Measurements from ENCODE around the gene MBP. TPM values are rescaled to one million over a fixed set of nuclear protein-coding genes. Genes with fewer than 3 reads are reported as not detected.

The MBP gene
- total RNA-seq, 1 donor from 2014 or later, result 35.0 TPM

DNA sequence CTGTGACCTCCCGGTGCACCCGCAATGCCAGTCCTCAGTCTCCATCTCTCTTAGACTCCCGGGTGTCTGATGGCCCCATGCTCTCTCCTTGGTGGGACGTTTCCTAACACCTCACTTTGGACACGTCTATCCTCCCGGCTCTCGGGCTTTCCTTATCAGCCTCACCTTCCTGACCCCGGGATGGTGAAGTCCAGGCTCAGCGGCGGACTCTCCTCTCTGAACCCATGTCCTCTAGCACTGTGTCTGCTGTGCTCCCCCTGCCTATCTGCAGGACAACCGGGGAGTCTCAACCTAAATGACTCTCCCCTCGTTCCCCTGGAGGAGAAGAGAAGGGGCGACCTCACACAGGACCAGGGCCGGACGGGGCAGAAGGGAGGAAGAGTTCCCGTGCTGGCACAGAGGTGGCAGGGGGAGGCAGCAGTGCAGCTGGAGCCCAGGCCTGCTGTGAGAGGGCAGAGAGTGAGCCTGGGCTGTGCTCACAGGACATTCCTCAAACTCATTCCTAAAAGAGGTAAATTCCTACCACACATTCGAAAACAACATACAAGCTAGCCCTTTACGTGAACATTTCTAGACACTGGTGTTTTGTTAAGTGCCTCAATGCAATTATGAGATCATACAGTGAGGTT, 41.9 kb downstream of the MBP start:
- no peaks in the 10 kb centered on the region for H3K36me3 ChIP-seq
- intact Hi-C loops (cut with micrococcal nuclease), result no loop called here
- DNase-seq, result no peak
- H3K9me3 ChIP-seq (replicated peaks), result no peaks in the 10 kb centered on the region
- H3K4me1 ChIP-seq, result peaks cover 59% of the 10 kb centered on the region
- H3K4me3 ChIP-seq, result no peak overlapping the region
- peak overlapping the region; percentile 90 for H3K27ac ChIP-seq (replicated peaks)
- TF ChIP-seq, protein P1, sequence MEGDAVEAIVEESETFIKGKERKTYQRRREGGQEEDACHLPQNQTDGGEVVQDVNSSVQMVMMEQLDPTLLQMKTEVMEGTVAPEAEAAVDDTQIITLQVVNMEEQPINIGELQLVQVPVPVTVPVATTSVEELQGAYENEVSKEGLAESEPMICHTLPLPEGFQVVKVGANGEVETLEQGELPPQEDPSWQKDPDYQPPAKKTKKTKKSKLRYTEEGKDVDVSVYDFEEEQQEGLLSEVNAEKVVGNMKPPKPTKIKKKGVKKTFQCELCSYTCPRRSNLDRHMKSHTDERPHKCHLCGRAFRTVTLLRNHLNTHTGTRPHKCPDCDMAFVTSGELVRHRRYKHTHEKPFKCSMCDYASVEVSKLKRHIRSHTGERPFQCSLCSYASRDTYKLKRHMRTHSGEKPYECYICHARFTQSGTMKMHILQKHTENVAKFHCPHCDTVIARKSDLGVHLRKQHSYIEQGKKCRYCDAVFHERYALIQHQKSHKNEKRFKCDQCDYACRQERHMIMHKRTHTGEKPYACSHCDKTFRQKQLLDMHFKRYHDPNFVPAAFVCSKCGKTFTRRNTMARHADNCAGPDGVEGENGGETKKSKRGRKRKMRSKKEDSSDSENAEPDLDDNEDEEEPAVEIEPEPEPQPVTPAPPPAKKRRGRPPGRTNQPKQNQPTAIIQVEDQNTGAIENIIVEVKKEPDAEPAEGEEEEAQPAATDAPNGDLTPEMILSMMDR (IDR thresholded peaks at IDR 0.05; ENCODE audit: borderline replicate concordance), result no peak
- peaks cover 4% of the 10 kb centered on the region for H3K27me3 ChIP-seq (ENCODE audit: low read depth)

DNA sequence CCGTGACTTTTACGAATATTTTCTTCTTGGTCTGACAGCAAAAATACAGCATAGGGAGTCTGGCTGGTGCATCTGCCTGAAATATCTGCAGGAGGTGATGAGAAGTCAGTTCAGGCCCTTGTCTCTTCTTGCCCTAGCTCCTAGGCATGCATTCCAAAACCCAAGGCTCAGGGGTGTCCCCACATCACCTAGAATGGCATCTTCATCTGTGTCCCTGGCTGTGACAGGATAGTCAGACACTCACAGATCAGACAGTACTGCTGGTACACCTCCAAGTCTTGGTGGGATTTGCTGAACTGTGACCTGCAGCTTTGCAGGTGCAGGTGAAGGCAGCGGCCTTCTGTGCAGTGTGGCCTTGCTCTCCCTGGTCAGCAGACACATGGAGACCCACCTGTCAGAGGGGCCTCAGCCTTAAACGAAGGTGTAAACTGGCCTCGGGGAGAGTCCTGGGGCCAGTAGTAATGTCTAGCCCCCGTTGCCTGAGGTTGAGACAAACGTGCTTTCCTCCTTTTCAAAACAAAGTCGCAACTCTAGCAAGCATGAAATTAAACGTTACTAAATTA, 42.8 kb downstream of the MBP start:
- no peaks in the 10 kb centered on the region for H3K9me3 ChIP-seq (replicated peaks)
- H3K36me3 ChIP-seq, result no peaks in the 10 kb centered on the region
- peaks cover 4% of the 10 kb centered on the region for H3K27me3 ChIP-seq (ENCODE audit: low read depth)
- no peak for DNase-seq
- H3K4me1 ChIP-seq, result peaks cover 59% of the 10 kb centered on the region
- intact Hi-C loops (cut with micrococcal nuclease), result no loop called here
- no peak overlapping the region for H3K4me3 ChIP-seq
- TF ChIP-seq, protein P1 (IDR thresholded peaks at IDR 0.05; ENCODE audit: borderline replicate concordance), result no peak
- peak overlapping the region; percentile 90 for H3K27ac ChIP-seq (replicated peaks)

DNA sequence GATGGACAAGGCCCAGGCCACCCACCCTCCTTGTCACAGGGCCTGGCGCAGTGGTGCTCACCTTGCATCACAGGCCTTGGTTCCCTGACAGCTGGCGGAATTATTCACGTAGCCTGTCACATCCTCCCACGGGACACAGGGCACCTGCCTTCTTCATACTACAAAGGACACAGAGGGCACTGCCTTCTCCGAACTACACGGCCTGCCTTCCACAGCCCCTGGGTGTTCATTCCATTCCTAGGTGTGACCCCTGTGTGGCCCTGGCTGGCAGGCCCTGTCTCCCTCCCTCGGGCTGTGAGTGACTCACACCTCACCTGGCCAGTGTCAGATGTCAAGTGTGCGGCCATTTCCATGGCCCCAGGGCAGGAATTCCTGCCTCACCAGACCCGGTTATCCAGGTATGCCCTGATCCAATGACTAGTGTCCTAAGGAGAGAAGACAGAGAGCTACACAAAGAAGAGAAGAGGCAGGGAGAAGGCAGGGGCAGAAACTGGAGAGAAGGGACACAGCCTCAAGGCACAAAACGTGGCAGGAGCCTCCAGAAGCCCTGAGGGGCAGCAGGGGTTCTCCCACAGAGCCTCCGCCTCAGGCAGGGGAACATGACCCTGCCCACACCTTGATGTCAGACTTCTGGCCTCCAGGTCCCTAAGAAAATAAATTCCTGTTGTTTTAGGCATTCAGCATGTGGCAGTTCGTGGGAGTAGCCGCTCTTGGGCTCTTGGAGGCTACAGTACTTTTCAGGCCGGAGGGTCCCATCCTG, 43.4 kb downstream of the MBP start:
- DNase-seq, result no peak
- no peaks in the 10 kb centered on the region for H3K9me3 ChIP-seq (replicated peaks)
- peaks cover 62% of the 10 kb centered on the region for H3K4me1 ChIP-seq
- intact Hi-C loops (cut with micrococcal nuclease), result no loop called here
- no peaks in the 10 kb centered on the region for H3K36me3 ChIP-seq
- H3K27me3 ChIP-seq (ENCODE audit: low read depth), result peaks cover 4% of the 10 kb centered on the region
- no peak overlapping the region for H3K4me3 ChIP-seq
- H3K27ac ChIP-seq (replicated peaks), result peak overlapping the region; percentile 90
- TF ChIP-seq, protein P1 (IDR thresholded peaks at IDR 0.05; ENCODE audit: borderline replicate concordance), result no peak

DNA sequence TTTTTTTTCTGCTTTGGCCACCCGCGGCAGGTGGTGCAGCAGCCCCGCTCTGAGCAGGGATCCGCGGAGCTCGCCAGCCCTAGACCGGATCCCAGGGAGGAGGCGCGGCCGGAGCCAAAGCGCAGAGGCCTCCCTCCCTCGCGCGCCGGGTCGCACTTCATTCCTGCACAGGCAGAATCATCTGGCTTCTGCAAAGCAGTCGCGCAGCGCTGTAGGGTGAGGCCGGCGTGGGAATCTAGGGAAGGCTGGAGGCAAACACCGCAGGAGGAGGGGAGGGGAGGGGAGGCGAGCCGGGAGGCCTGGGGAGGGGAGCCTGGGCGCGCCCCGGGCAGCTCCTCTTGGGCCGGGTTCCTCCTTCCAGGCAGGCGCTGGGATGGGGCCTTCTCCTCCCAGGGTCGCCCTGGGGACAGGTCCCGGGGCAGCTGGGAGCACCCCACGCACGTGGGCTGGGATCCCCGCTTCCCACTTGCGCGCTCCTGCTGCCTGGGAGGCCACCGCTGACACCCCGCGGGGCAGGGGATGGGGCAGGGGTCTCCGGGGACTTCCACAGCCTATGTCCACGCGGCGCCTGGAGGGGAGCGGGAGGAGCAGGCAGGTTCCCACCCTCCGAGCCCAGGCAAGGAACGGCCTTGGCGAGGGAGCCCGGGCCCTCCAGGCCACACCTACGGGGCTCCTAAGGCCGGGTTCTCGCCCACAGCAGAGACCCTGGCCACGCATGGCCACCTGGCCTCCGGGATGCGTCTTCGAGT, 45.0 kb downstream of the MBP start:
- Histone ChIP-seq H3K36me3 (no peaks in the 10 kb centered on the region), H3K4me3 (peak overlapping the region; percentile 67), H3K27ac (replicated peaks) (peak overlapping the region; percentile 90), H3K4me1 (peaks cover 74% of the 10 kb centered on the region), H3K9me3 (replicated peaks) (no peaks in the 10 kb centered on the region), H3K27me3 (ENCODE audit: low read depth) (peaks cover 4% of the 10 kb centered on the region)
- peak; percentile 61 for DNase-seq
- intact Hi-C loops (cut with micrococcal nuclease), result no loop called here
- TF ChIP-seq, protein P1 (IDR thresholded peaks at IDR 0.05; ENCODE audit: borderline replicate concordance), result no peak

DNA sequence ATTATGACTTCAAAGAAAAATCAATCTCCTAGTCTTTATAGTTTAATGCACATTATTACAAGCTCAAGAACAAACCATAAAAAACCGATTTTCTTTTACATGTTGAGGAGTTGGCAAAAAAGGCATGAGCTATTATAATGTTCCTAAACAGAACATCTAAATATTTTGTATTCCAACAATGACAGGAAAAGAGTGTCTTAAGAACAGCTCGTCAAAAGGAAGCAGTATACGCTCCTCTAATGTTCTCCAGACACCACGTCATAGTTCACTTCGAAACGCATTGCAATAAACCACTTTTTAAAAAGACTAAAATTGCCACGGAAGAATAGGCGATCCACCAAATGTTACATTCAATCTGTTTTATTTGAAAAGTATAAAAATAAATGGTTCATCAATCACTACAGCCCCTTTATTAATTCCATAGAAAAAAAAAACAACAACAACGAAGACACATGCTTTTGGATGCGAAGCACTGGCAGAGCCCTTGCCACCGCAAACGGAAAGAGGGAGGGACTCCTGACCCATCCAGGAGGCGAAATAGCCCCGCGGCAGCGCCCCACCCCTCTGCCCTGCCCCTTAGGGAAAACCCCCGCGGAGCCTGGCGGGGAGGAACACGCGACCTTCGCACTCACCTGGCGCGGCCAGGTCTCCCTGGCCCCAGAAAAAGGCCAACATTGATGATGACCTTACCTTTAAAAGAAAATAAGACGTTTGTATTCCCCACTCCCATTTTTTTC, 45.8 kb downstream of the MBP start:
- Histone ChIP-seq H3K4me3 (peak overlapping the region; percentile 67), H3K4me1 (peaks cover 79% of the 10 kb centered on the region), H3K9me3 (replicated peaks) (no peaks in the 10 kb centered on the region), H3K36me3 (no peaks in the 10 kb centered on the region), H3K27ac (replicated peaks) (peak overlapping the region; percentile 90), H3K27me3 (ENCODE audit: low read depth) (peaks cover 4% of the 10 kb centered on the region)
- intact Hi-C loops (cut with micrococcal nuclease), result no loop called here
- DNase-seq, result no peak
- TF ChIP-seq, protein P1 (IDR thresholded peaks at IDR 0.05; ENCODE audit: borderline replicate concordance), result no peak
